Tibial nerve (tissue), 4 donors: ENCODE measurements around the gene MYBBP1A. TPM values are rescaled to one million over a fixed set of nuclear protein-coding genes. Genes with fewer than 3 reads are reported as not detected.

Source experiments
- DNase-seq, 2 donors: peaks; one replicate each; pipeline ENCODE4 v3.0.0-alpha.2; 2019; ENCODE audit warnings: low spot score in 2 of 2
- H3K27ac ChIP-seq, 4 donors: fragments of 200-600 bp; sonication (generic) in 3 of 4; one replicate each; pipeline ENCODE4 v1.5.1; 2017 to 2019; ENCODE audit warnings: mild to moderate bottlenecking in 1 of 4
- H3K27me3 ChIP-seq, 2 donors: fragments of 200-600 bp; sonication (generic) in 1 of 2; one replicate each; pipeline versions ENCODE4 v1.5.1 to v1.6.0; 2017 to 2019
- H3K36me3 ChIP-seq, 3 donors: fragments of 200-600 bp; sonication (generic); one replicate each; pipeline ENCODE4 v1.5.1; 2018 to 2019
- H3K4me1 ChIP-seq, 4 donors: fragments of 200-600 bp; sonication (generic) in 3 of 4; one replicate each; pipeline ENCODE4 v1.5.1; 2017 to 2019
- H3K4me3 ChIP-seq, 4 donors: fragments of 200-600 bp; sonication (generic) in 3 of 4; one replicate each; pipeline ENCODE4 v1.5.1; 2017 to 2019; ENCODE audit warnings: mild to moderate bottlenecking in 1 of 4, moderate library complexity in 1 of 4
- H3K9me3 ChIP-seq, 4 donors: fragments of 200-600 bp; sonication (generic) in 3 of 4; one replicate each; pipeline ENCODE4 v1.5.1; 2017 to 2019
- CTCF ChIP-seq, 5 experiments: fragments of 200-600 bp in 3 of 5; fragments of 450-650 bp in 2 of 5; sonication (generic) in 3 of 5; IDR thresholded peaks; one replicate each; pipeline ENCODE4 v1.5.1; 2016 to 2019; ENCODE audit warnings: antibody characterized with exemption in 5 of 5, mild to moderate bottlenecking in 3 of 5, moderate library complexity in 2 of 5
- EP300 ChIP-seq, 2 donors: sonication (generic); formaldehyde crosslinking; IDR thresholded peaks; one replicate each; pipeline ENCODE4 v1.6.1; 2017; ENCODE audit warnings: antibody characterized with exemption in 2 of 2, mild to moderate bottlenecking in 1 of 2
- POLR2A ChIP-seq, 2 donors: fragments of 450-650 bp; IDR thresholded peaks; one replicate each; pipeline ENCODE4 v1.6.1; 2017; ENCODE audit warnings: antibody characterized with exemption in 2 of 2, mild to moderate bottlenecking in 2 of 2, moderate library complexity in 2 of 2
- WGBS, 2 donors: methylation state at CpG; one replicate each; pipeline ENCODE4 v1.1.5; 2018; 5-methylcytosine and 5-hydroxymethylcytosine counted together
- total RNA-seq, 4 donors: library from RNA; depleted of rRNA; stranded (reverse); fragments of >200 nt; gene quantifications; one replicate each; pipeline ENCODE4 v1.1.0, GENCODE V29; 2016

Gene MYBBP1A
- total RNA-seq, 4 donors from 2014 or later = 53.8 to 119 (median 54.4) TPM

- Histone ChIP-seq H3K4me1 (peaks cover 0 to 24% (median 16%) of the 10 kb centered on the region in 4 donors), H3K36me3 (peaks cover 0 to 71% (median 32%) of the 10 kb centered on the region in 3 donors), H3K27ac (no peak overlapping the region), H3K4me3 (no peak overlapping the region), H3K27me3 (no peaks in the 10 kb centered on the region), H3K9me3 (no peaks in the 10 kb centered on the region)
- 93 to 95% methylated on average over 18 to 24 of the region's 27 CpGs for WGBS, 2 donors
- TF ChIP-seq POLR2A (IDR thresholded peaks at IDR 0.05) (no peak), EP300 (IDR thresholded peaks at IDR 0.05) (no peak), CTCF (IDR thresholded peaks at IDR 0.05) (no peak)
- DNase-seq = no peak
Observed at GRCh38 chr17:4551796-4552525, 3.2 kb downstream of the MYBBP1A start.

GRCh38 chr17:4551141-4551540, 4.0 kb downstream of the MYBBP1A start:
- no peak for DNase-seq
- Histone ChIP-seq H3K9me3 (no peaks in the 10 kb centered on the region), H3K27me3 (no peaks in the 10 kb centered on the region), H3K4me3 (no peak overlapping the region), H3K36me3 (peaks cover 0 to 80% (median 32%) of the 10 kb centered on the region in 3 donors), H3K4me1 (peaks cover 0 to 21% (median 15%) of the 10 kb centered on the region in 4 donors), H3K27ac (no peak overlapping the region)
- 81 to 84% methylated on average over 8 of the region's 8 CpGs for WGBS, 2 donors
- TF ChIP-seq CTCF (IDR thresholded peaks at IDR 0.05) (no peak), EP300 (IDR thresholded peaks at IDR 0.05) (no peak), POLR2A (IDR thresholded peaks at IDR 0.05) (no peak)

- Histone ChIP-seq H3K9me3 (no peaks in the 10 kb centered on the region), H3K4me1 (peaks cover 0 to 15% (median 10%) of the 10 kb centered on the region in 4 donors), H3K27ac (no peak overlapping the region), H3K4me3 (no peak overlapping the region), H3K27me3 (no peaks in the 10 kb centered on the region), H3K36me3 (peaks cover 0 to 85% (median 32%) of the 10 kb centered on the region in 3 donors)
- no peak for DNase-seq
- 93 to 99% methylated on average over 12 to 16 of the region's 16 CpGs for WGBS, 2 donors
- no peak for TF ChIP-seq EP300 (IDR thresholded peaks at IDR 0.05)
- TF ChIP-seq CTCF (IDR thresholded peaks at IDR 0.05) = no peak
- no peak for TF ChIP-seq POLR2A (IDR thresholded peaks at IDR 0.05)
Observed at GRCh38 chr17:4550534-4551039, 4.6 kb downstream of the MYBBP1A start.

DNA sequence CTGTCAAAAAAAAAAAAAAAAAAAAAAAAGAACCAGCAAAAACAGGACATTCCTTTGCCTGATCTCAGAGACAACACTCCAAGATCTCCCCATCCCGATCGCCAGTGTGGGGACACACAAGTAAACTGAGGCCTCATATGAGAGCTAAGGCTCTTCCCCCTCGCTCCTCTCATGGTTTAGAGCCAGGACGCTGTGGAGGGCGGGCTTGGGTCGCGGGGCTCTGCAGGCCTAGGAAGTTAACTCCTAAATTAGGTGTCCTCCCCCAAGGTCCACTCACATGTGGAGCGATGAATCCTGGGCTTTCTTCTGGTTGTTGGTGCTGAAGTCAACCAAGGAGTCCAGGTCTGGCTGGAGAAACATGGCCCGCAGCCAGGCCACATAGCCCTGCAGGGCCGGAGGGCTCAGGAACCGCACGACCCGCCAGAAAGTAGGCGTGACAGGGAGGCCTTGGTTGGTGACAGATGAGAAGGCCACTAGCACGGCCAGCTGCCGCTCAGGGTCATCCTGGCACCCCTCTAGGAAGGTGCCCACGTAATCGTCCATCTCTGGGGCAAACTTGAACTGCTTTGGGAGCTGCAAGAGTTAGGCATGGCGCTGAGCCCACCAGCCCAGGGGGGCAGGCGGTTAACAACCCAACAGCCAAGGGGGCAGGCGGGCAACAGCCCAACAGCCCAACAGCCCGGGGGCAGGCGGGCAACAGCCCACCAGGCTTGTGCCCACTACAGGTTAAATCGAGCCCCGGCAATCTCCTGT, 5.2 kb downstream of the MYBBP1A start:
- no peak for DNase-seq
- no peak for TF ChIP-seq CTCF (IDR thresholded peaks at IDR 0.05)
- TF ChIP-seq EP300 (IDR thresholded peaks at IDR 0.05) = no peak
- TF ChIP-seq POLR2A (IDR thresholded peaks at IDR 0.05) = no peak

More for the DNA sequence above, 5.2 kb downstream of the MYBBP1A start:
- Histone ChIP-seq H3K4me3 (no peak overlapping the region), H3K27me3 (no peaks in the 10 kb centered on the region), H3K36me3 (peaks cover 0 to 92% (median 36%) of the 10 kb centered on the region in 3 donors), H3K4me1 (peaks cover 0 to 15% (median 10%) of the 10 kb centered on the region in 4 donors), H3K9me3 (no peaks in the 10 kb centered on the region), H3K27ac (no peak overlapping the region)
- 84 to 86% methylated on average over 16 to 19 of the region's 25 CpGs for WGBS, 2 donors
